ENCODE results near the gene C1orf216. TPM values are rescaled to one million over a fixed set of nuclear protein-coding genes. Genes with fewer than 3 reads are reported as not detected.
A peak's percentile ranks its signal among the peaks of the same experiment; 100 is the strongest.
"Not testable (repeated sequence)": the region's sequence is repeated elsewhere in the genome, so short reads cannot be mapped to it uniquely, and the experiment has no call there.

C1orf216 gene
- polyA plus RNA-seq, 2 donors = 0.94 to 2.4 TPM

- 48 to 61% methylated on average over 4 of the region's 4 CpGs for WGBS, 2 donors
- Histone ChIP-seq H3K9me3 (ENCODE audit: control insufficient read depth in 2 of 2, insufficient read depth in 1 of 2, low read depth in 1 of 2, low read length in 1 of 2) (no peaks in the 10 kb centered on the region), H3K36me3 (ENCODE audit: control insufficient read depth in 2 of 2, insufficient read depth in 2 of 2, low read length in 1 of 2) (no peaks in the 10 kb centered on the region), H3K4me1 (ENCODE audit: control insufficient read depth in 2 of 2, insufficient read depth in 2 of 2, low read length in 1 of 2) (peaks cover 0 to 3% of the 10 kb centered on the region in 2 donors), H3K27me3 (ENCODE audit: control insufficient read depth in 1 of 2, insufficient read depth in 2 of 2, low read length in 2 of 2) (peaks cover 0 to 7% of the 10 kb centered on the region in 2 donors), H3K4me3 (ENCODE audit: low read depth in 1 of 2, low read length in 2 of 2) (no peak overlapping the region), H3K27ac (ENCODE audit: low read depth in 2 of 2, low read length in 1 of 2) (no peak overlapping the region)
Measured at GRCh38 chr1:35727434-35728040, 8.9 kb upstream of the C1orf216 start.

- 44 to 51% methylated on average over 11 of the region's 11 CpGs for WGBS, 2 donors
- H3K4me1 ChIP-seq (ENCODE audit: control insufficient read depth in 2 of 2, insufficient read depth in 2 of 2, low read length in 1 of 2) = peaks cover 0 to 3% of the 10 kb centered on the region in 2 donors
- no peaks in the 10 kb centered on the region for H3K9me3 ChIP-seq (ENCODE audit: control insufficient read depth in 2 of 2, insufficient read depth in 1 of 2, low read depth in 1 of 2, low read length in 1 of 2)
- H3K27me3 ChIP-seq (ENCODE audit: control insufficient read depth in 1 of 2, insufficient read depth in 2 of 2, low read length in 2 of 2) = peaks cover 0 to 7% of the 10 kb centered on the region in 2 donors
- no peaks in the 10 kb centered on the region for H3K36me3 ChIP-seq (ENCODE audit: control insufficient read depth in 2 of 2, insufficient read depth in 2 of 2, low read length in 1 of 2)
- H3K27ac ChIP-seq (ENCODE audit: low read depth in 2 of 2, low read length in 1 of 2) = no peak overlapping the region
- H3K4me3 ChIP-seq (ENCODE audit: low read depth in 1 of 2, low read length in 2 of 2) = no peak overlapping the region
Measured at GRCh38 chr1:35726450-35727433, 8.1 kb upstream of the C1orf216 start.

GRCh38 chr1:35725596-35725995, 6.9 kb upstream of the C1orf216 start:
- Histone ChIP-seq H3K27me3 (ENCODE audit: control insufficient read depth in 1 of 2, insufficient read depth in 2 of 2, low read length in 2 of 2) (peaks cover 0 to 7% of the 10 kb centered on the region in 2 donors), H3K27ac (ENCODE audit: low read depth in 2 of 2, low read length in 1 of 2) (no peak overlapping the region), H3K36me3 (ENCODE audit: control insufficient read depth in 2 of 2, insufficient read depth in 2 of 2, low read length in 1 of 2) (no peaks in the 10 kb centered on the region), H3K9me3 (ENCODE audit: control insufficient read depth in 2 of 2, insufficient read depth in 1 of 2, low read depth in 1 of 2, low read length in 1 of 2) (no peaks in the 10 kb centered on the region), H3K4me3 (ENCODE audit: low read depth in 1 of 2, low read length in 2 of 2) (no peak overlapping the region), H3K4me1 (ENCODE audit: control insufficient read depth in 2 of 2, insufficient read depth in 2 of 2, low read length in 1 of 2) (peaks cover 0 to 3% of the 10 kb centered on the region in 2 donors)
- WGBS, 2 donors = 68 to 69% methylated on average over 10 of the region's 10 CpGs

- peaks cover 0 to 2% of the 10 kb centered on the region in 2 donors for H3K9me3 ChIP-seq (ENCODE audit: control insufficient read depth in 2 of 2, insufficient read depth in 1 of 2, low read depth in 1 of 2, low read length in 1 of 2)
- peaks cover 0 to 9% of the 10 kb centered on the region in 2 donors for H3K4me1 ChIP-seq (ENCODE audit: control insufficient read depth in 2 of 2, insufficient read depth in 2 of 2, low read length in 1 of 2)
- no peaks in the 10 kb centered on the region for H3K27me3 ChIP-seq (ENCODE audit: control insufficient read depth in 1 of 2, insufficient read depth in 2 of 2, low read length in 2 of 2)
- peak overlapping the region; percentile 61 to 81 for H3K4me3 ChIP-seq (ENCODE audit: low read depth in 1 of 2, low read length in 2 of 2)
- peak overlapping the region; percentile 65 to 69 for H3K27ac ChIP-seq (ENCODE audit: low read depth in 2 of 2, low read length in 1 of 2)
- H3K36me3 ChIP-seq (ENCODE audit: control insufficient read depth in 2 of 2, insufficient read depth in 2 of 2, low read length in 1 of 2) = peaks cover 0 to 3% of the 10 kb centered on the region in 2 donors
- WGBS, 2 donors = 16 to 18% methylated on average over 10 of the region's 10 CpGs
Measured at GRCh38 chr1:35717911-35718476, 690 bp downstream of the C1orf216 start.

- Histone ChIP-seq H3K4me3 (ENCODE audit: low read depth in 1 of 2, low read length in 2 of 2) (no peak overlapping the region), H3K27me3 (ENCODE audit: control insufficient read depth in 1 of 2, insufficient read depth in 2 of 2, low read length in 2 of 2) (no peaks in the 10 kb centered on the region), H3K27ac (ENCODE audit: low read depth in 2 of 2, low read length in 1 of 2) (no peak overlapping the region), H3K36me3 (ENCODE audit: control insufficient read depth in 2 of 2, insufficient read depth in 2 of 2, low read length in 1 of 2) (peaks cover 0 to 3% of the 10 kb centered on the region in 2 donors), H3K4me1 (ENCODE audit: control insufficient read depth in 2 of 2, insufficient read depth in 2 of 2, low read length in 1 of 2) (peaks cover 0 to 9% of the 10 kb centered on the region in 2 donors), H3K9me3 (ENCODE audit: control insufficient read depth in 2 of 2, insufficient read depth in 1 of 2, low read depth in 1 of 2, low read length in 1 of 2) (peaks cover 0 to 2% of the 10 kb centered on the region in 2 donors)
- 33 to 38% methylated on average over 15 of the region's 15 CpGs for WGBS, 2 donors
Measured at GRCh38 chr1:35715568-35716002, 3.1 kb downstream of the C1orf216 start.

GRCh38 chr1:35714921-35715567, 3.6 kb downstream of the C1orf216 start:
- Histone ChIP-seq H3K4me1 (ENCODE audit: control insufficient read depth in 2 of 2, insufficient read depth in 2 of 2, low read length in 1 of 2) (peaks cover 0 to 9% of the 10 kb centered on the region in 2 donors), H3K36me3 (ENCODE audit: control insufficient read depth in 2 of 2, insufficient read depth in 2 of 2, low read length in 1 of 2) (peaks cover 0 to 3% of the 10 kb centered on the region in 2 donors), H3K4me3 (ENCODE audit: low read depth in 1 of 2, low read length in 2 of 2) (no peak overlapping the region), H3K27me3 (ENCODE audit: control insufficient read depth in 1 of 2, insufficient read depth in 2 of 2, low read length in 2 of 2) (no peaks in the 10 kb centered on the region), H3K27ac (ENCODE audit: low read depth in 2 of 2, low read length in 1 of 2) (no peak overlapping the region), H3K9me3 (ENCODE audit: control insufficient read depth in 2 of 2, insufficient read depth in 1 of 2, low read depth in 1 of 2, low read length in 1 of 2) (peaks cover 0 to 2% of the 10 kb centered on the region in 2 donors)
- WGBS, 2 donors = 83 to 88% methylated on average over 2 of the region's 2 CpGs

GRCh38 chr1:35711098-35711497, 7.6 kb downstream of the C1orf216 start:
- H3K4me1 ChIP-seq (ENCODE audit: control insufficient read depth in 2 of 2, insufficient read depth in 2 of 2, low read length in 1 of 2) = peaks cover 6 to 10% of the 10 kb centered on the region in 2 donors
- not testable (repeated sequence) for H3K27ac ChIP-seq (ENCODE audit: low read depth in 2 of 2, low read length in 1 of 2); H3K4me3 ChIP-seq (ENCODE audit: low read depth in 1 of 2, low read length in 2 of 2); H3K36me3 ChIP-seq (ENCODE audit: control insufficient read depth in 2 of 2, insufficient read depth in 2 of 2, low read length in 1 of 2); H3K27me3 ChIP-seq (ENCODE audit: control insufficient read depth in 1 of 2, insufficient read depth in 2 of 2, low read length in 2 of 2); H3K9me3 ChIP-seq (ENCODE audit: control insufficient read depth in 2 of 2, insufficient read depth in 1 of 2, low read depth in 1 of 2, low read length in 1 of 2)
- WGBS, 2 donors = 94 to 97% methylated on average over 5 of the region's 5 CpGs

GRCh38 chr1:35708952-35709351, 9.7 kb downstream of the C1orf216 start:
- Histone ChIP-seq H3K36me3 (ENCODE audit: control insufficient read depth in 2 of 2, insufficient read depth in 2 of 2, low read length in 1 of 2) (no peaks in the 10 kb centered on the region), H3K27me3 (ENCODE audit: control insufficient read depth in 1 of 2, insufficient read depth in 2 of 2, low read length in 2 of 2) (peaks cover 0 to 7% of the 10 kb centered on the region in 2 donors), H3K4me1 (ENCODE audit: control insufficient read depth in 2 of 2, insufficient read depth in 2 of 2, low read length in 1 of 2) (peaks cover 0 to 10% of the 10 kb centered on the region in 2 donors), H3K27ac (ENCODE audit: low read depth in 2 of 2, low read length in 1 of 2) (no peak overlapping the region), H3K4me3 (ENCODE audit: low read depth in 1 of 2, low read length in 2 of 2) (no peak overlapping the region), H3K9me3 (ENCODE audit: control insufficient read depth in 2 of 2, insufficient read depth in 1 of 2, low read depth in 1 of 2, low read length in 1 of 2) (peaks cover 0 to 3% of the 10 kb centered on the region in 2 donors)
- 94 to 100% methylated on average over 1 of the region's 1 CpG for WGBS, 2 donors

GRCh38 chr1:35708441-35708921, 10.2 kb downstream of the C1orf216 start:
- peaks cover 0 to 3% of the 10 kb centered on the region in 2 donors for H3K9me3 ChIP-seq (ENCODE audit: control insufficient read depth in 2 of 2, insufficient read depth in 1 of 2, low read depth in 1 of 2, low read length in 1 of 2)
- WGBS, 2 donors = 16 to 20% methylated on average over 14 of the region's 14 CpGs
- peaks cover 0 to 10% of the 10 kb centered on the region in 2 donors for H3K4me1 ChIP-seq (ENCODE audit: control insufficient read depth in 2 of 2, insufficient read depth in 2 of 2, low read length in 1 of 2)
- H3K27me3 ChIP-seq (ENCODE audit: control insufficient read depth in 1 of 2, insufficient read depth in 2 of 2, low read length in 2 of 2) = peaks cover 3 to 7% of the 10 kb centered on the region in 2 donors
- H3K27ac ChIP-seq (ENCODE audit: low read depth in 2 of 2, low read length in 1 of 2) = no peak overlapping the region
- H3K4me3 ChIP-seq (ENCODE audit: low read depth in 1 of 2, low read length in 2 of 2) = peak overlapping the region; percentile 29 to 55
- no peaks in the 10 kb centered on the region for H3K36me3 ChIP-seq (ENCODE audit: control insufficient read depth in 2 of 2, insufficient read depth in 2 of 2, low read length in 1 of 2)

Measured in esophagus (tissue), 2 donors.